IPS-20b (cell line): ENCODE data around the gene CNOT3.
A peak's percentile ranks its signal among the peaks of the same experiment; 100 is the strongest.

Experiments
- H3K27ac ChIP-seq: one replicate; pipeline ENCODE4 v1.5.1; 2013; ENCODE audit warnings: low read length
- H3K27me3 ChIP-seq: 2 replicates; pipeline ENCODE4 v1.6.1; 2013; ENCODE audit warnings: mild to moderate bottlenecking, low read length, inconsistent platforms; ENCODE audit not compliant: insufficient read depth
- H3K36me3 ChIP-seq: 2 replicates; pipeline ENCODE4 v1.6.1; 2013; ENCODE audit warnings: low read depth, mild to moderate bottlenecking, inconsistent platforms, low read length, moderate library complexity; ENCODE audit not compliant: insufficient read depth
- H3K4me1 ChIP-seq: 2 replicates; pipeline ENCODE4 v1.6.1; 2013; ENCODE audit warnings: mild to moderate bottlenecking, control low read depth, inconsistent platforms, low read length, moderate library complexity; ENCODE audit not compliant: insufficient read depth
- H3K4me3 ChIP-seq: 2 replicates; pipeline ENCODE4 v1.5.1; 2013; ENCODE audit warnings: mild to moderate bottlenecking, low read length, inconsistent platforms
- H3K9ac ChIP-seq: 2 replicates; pipeline ENCODE4 v1.6.1; 2013; ENCODE audit warnings: low read depth, mild to moderate bottlenecking, inconsistent platforms, low read length, moderate library complexity
- H3K9me3 ChIP-seq: 2 replicates; pipeline ENCODE4 v1.6.1; 2013; ENCODE audit warnings: mild to moderate bottlenecking, low read depth, low read length, inconsistent platforms; ENCODE audit not compliant: insufficient read depth

The CNOT3 gene

GRCh38 chr19:54125713-54126112, 11.8 kb upstream of the CNOT3 start:
- Histone ChIP-seq H3K27me3 (no peaks in the 10 kb centered on the region), H3K9me3 (no peaks in the 10 kb centered on the region), H3K4me3 (no peak overlapping the region), H3K4me1 (no peaks in the 10 kb centered on the region), H3K27ac (no peak overlapping the region), H3K36me3 (peaks cover 77% of the 10 kb centered on the region), H3K9ac (no peak overlapping the region)

- no peak overlapping the region for H3K9ac ChIP-seq
- peaks cover 72% of the 10 kb centered on the region for H3K36me3 ChIP-seq
- no peaks in the 10 kb centered on the region for H3K27me3 ChIP-seq
- H3K27ac ChIP-seq = no peak overlapping the region
- H3K4me1 ChIP-seq = no peaks in the 10 kb centered on the region
- H3K9me3 ChIP-seq = no peaks in the 10 kb centered on the region
- H3K4me3 ChIP-seq = no peak overlapping the region
Measured at GRCh38 chr19:54127688-54128440, 9.7 kb upstream of the CNOT3 start.

- Histone ChIP-seq H3K9me3 (no peaks in the 10 kb centered on the region), H3K4me1 (no peaks in the 10 kb centered on the region), H3K27ac (no peak overlapping the region), H3K36me3 (peaks cover 67% of the 10 kb centered on the region), H3K27me3 (no peaks in the 10 kb centered on the region), H3K4me3 (no peak overlapping the region), H3K9ac (no peak overlapping the region)
Measured at GRCh38 chr19:54128441-54128725, 9.2 kb upstream of the CNOT3 start.

GRCh38 chr19:54128796-54129616, 8.6 kb upstream of the CNOT3 start:
- Histone ChIP-seq H3K27ac (no peak overlapping the region), H3K4me3 (no peak overlapping the region), H3K27me3 (no peaks in the 10 kb centered on the region), H3K4me1 (no peaks in the 10 kb centered on the region), H3K9me3 (no peaks in the 10 kb centered on the region), H3K36me3 (peaks cover 61% of the 10 kb centered on the region), H3K9ac (no peak overlapping the region)

GRCh38 chr19:54129617-54129996, 8.0 kb upstream of the CNOT3 start:
- Histone ChIP-seq H3K4me1 (no peaks in the 10 kb centered on the region), H3K27ac (no peak overlapping the region), H3K36me3 (peaks cover 55% of the 10 kb centered on the region), H3K27me3 (no peaks in the 10 kb centered on the region), H3K9ac (no peak overlapping the region), H3K9me3 (no peaks in the 10 kb centered on the region), H3K4me3 (no peak overlapping the region)

GRCh38 chr19:54133312-54133956, 4.1 kb upstream of the CNOT3 start:
- no peaks in the 10 kb centered on the region for H3K9me3 ChIP-seq
- H3K4me1 ChIP-seq = no peaks in the 10 kb centered on the region
- no peak overlapping the region for H3K27ac ChIP-seq
- peaks cover 26% of the 10 kb centered on the region for H3K36me3 ChIP-seq
- H3K27me3 ChIP-seq = no peaks in the 10 kb centered on the region; the same call in 1 of the 2 replicates
- no peak overlapping the region for H3K9ac ChIP-seq
- H3K4me3 ChIP-seq = no peak overlapping the region

- H3K27ac ChIP-seq = no peak overlapping the region
- no peak overlapping the region for H3K9ac ChIP-seq
- H3K9me3 ChIP-seq = no peaks in the 10 kb centered on the region
- no peak overlapping the region for H3K4me3 ChIP-seq
- peaks cover 25% of the 10 kb centered on the region for H3K36me3 ChIP-seq
- no peaks in the 10 kb centered on the region for H3K4me1 ChIP-seq
- H3K27me3 ChIP-seq = no peaks in the 10 kb centered on the region; the same call in 1 of the 2 replicates
Measured at GRCh38 chr19:54133957-54134590, 3.5 kb upstream of the CNOT3 start.

GRCh38 chr19:54136086-54136863, 1.3 kb upstream of the CNOT3 start:
- H3K36me3 ChIP-seq = peaks cover 32% of the 10 kb centered on the region
- H3K27ac ChIP-seq = no peak overlapping the region
- peak overlapping the region; percentile 59; the same call in 1 of the 2 replicates for H3K9ac ChIP-seq
- H3K4me1 ChIP-seq = no peaks in the 10 kb centered on the region
- H3K27me3 ChIP-seq = no peaks in the 10 kb centered on the region; the same call in 1 of the 2 replicates
- H3K9me3 ChIP-seq = no peaks in the 10 kb centered on the region
- H3K4me3 ChIP-seq = peak overlapping the region; percentile 73

- H3K27ac ChIP-seq = no peak overlapping the region
- no peaks in the 10 kb centered on the region; the same call in 1 of the 2 replicates for H3K27me3 ChIP-seq
- peak overlapping the region; percentile 86; the same call in 1 of the 2 replicates for H3K9ac ChIP-seq
- H3K4me1 ChIP-seq = no peaks in the 10 kb centered on the region
- H3K9me3 ChIP-seq = no peaks in the 10 kb centered on the region
- peak overlapping the region; percentile 73 for H3K4me3 ChIP-seq
- peaks cover 32% of the 10 kb centered on the region for H3K36me3 ChIP-seq
Measured at GRCh38 chr19:54136864-54137698, 481 bp upstream of the CNOT3 start.

GRCh38 chr19:54138489-54139256, 1.1 kb downstream of the CNOT3 start:
- H3K4me3 ChIP-seq = peak overlapping the region; percentile 72
- H3K27me3 ChIP-seq = no peaks in the 10 kb centered on the region; the same call in 1 of the 2 replicates
- H3K36me3 ChIP-seq = peaks cover 48% of the 10 kb centered on the region
- H3K9ac ChIP-seq = peak overlapping the region; percentile 86
- H3K27ac ChIP-seq = no peak overlapping the region
- no peaks in the 10 kb centered on the region for H3K4me1 ChIP-seq
- H3K9me3 ChIP-seq = no peaks in the 10 kb centered on the region
